HEK293 (cell line): ENCODE data around the gene TNXB.
A peak's percentile ranks its signal among the peaks of the same experiment; 100 is the strongest.

Experiments used
- CTCF ChIA-PET: fragments of 350-600 bp; formaldehyde crosslinking; extraction: SDS; loops from one replicate; lab custom pipeline; 2021; ENCODE audit warnings: antibody characterized with exemption; lab: Yijun Ruan, JAX
- POLR2A ChIA-PET: fragments of 300-600 bp; formaldehyde crosslinking; extraction: SDS; loops from one replicate; lab custom pipeline; 2020; ENCODE audit warnings: antibody characterized with exemption, inconsistent platforms; lab: Yijun Ruan, JAX
- H3K27ac ChIP-seq: fragments of 200-500 bp; sonication (Bioruptor generic); 2 replicates; pipeline ENCODE4 v1.5.1; 2014; ENCODE audit warnings: low read depth, low read length, control low read depth, inconsistent platforms; ENCODE audit errors: extremely low read depth
- H3K36me3 ChIP-seq, 2 experiments: fragments of 200-500 bp in 1 of 2; sonication (Bioruptor generic) in 1 of 2; 1 replicate in 1 of 2; 2 replicates in 1 of 2; pipeline ENCODE4 v1.5.1; 2014 to 2017; ENCODE audit warnings: inconsistent platforms in 2 of 2, low read length in 2 of 2; ENCODE audit not compliant: control insufficient read depth in 2 of 2, insufficient read depth in 1 of 2
- H3K4me1 ChIP-seq: fragments of 200-500 bp; sonication (Bioruptor generic); 2 replicates; pipeline ENCODE4 v1.5.1; 2014; ENCODE audit warnings: mild to moderate bottlenecking, low read length, inconsistent platforms; ENCODE audit not compliant: control insufficient read depth, insufficient read depth
- H3K4me3 ChIP-seq: 2 replicates; pipeline ENCODE4 v1.5.1; 2011; ENCODE audit warnings: low read depth, mild to moderate bottlenecking, control low read depth, low read length, moderate library complexity
- H3K9me3 ChIP-seq: fragments of 200-500 bp; sonication (Bioruptor generic); 2 replicates; pipeline ENCODE4 v1.5.1; 2014; ENCODE audit warnings: low read depth, low read length, inconsistent platforms; ENCODE audit not compliant: control insufficient read depth, insufficient read depth
- ELK4 ChIP-seq: IDR thresholded peaks from 2 replicates; pipeline ENCODE4 v1.6.1; 2011; ENCODE audit warnings: mild to moderate bottlenecking, low read depth, low read length, borderline replicate concordance
- FEZF1 ChIP-seq: fragments of 450-650 bp; formaldehyde crosslinking; IDR thresholded peaks from 2 replicates; pipeline ENCODE4 v1.5.1; 2016; ENCODE audit warnings: missing biosample characterization, missing genetic modification characterization
- GFI1B ChIP-seq: fragments of 450-650 bp; formaldehyde crosslinking; IDR thresholded peaks from 2 replicates; pipeline ENCODE4 v1.5.1; 2016; ENCODE audit warnings: missing biosample characterization, missing genetic modification characterization
- KLF10 ChIP-seq: fragments of 450-650 bp; IDR thresholded peaks from 2 replicates; pipeline ENCODE4 v1.5.1; 2018; ENCODE audit warnings: missing biosample characterization, mild to moderate bottlenecking, missing genetic modification characterization
- MZF1 ChIP-seq: fragments of 450-650 bp; formaldehyde crosslinking; IDR thresholded peaks from 2 replicates; pipeline ENCODE4 v1.5.1; 2017; ENCODE audit warnings: missing biosample characterization, missing genetic modification characterization, borderline replicate concordance
- REPIN1 ChIP-seq: fragments of 450-650 bp; formaldehyde crosslinking; IDR thresholded peaks from 2 replicates; pipeline ENCODE4 v1.5.1; 2017; ENCODE audit warnings: missing biosample characterization, missing genetic modification characterization, low read depth
- TCF7L2 ChIP-seq: IDR thresholded peaks from 2 replicates; pipeline ENCODE4 v1.6.1; 2011; ENCODE audit warnings: low read depth, mild to moderate bottlenecking, inconsistent platforms, low read length, moderate library complexity, borderline replicate concordance
- ZBTB17 ChIP-seq: fragments of 450-650 bp; formaldehyde crosslinking; IDR thresholded peaks from 2 replicates; pipeline ENCODE4 v1.5.1; 2016; ENCODE audit warnings: missing biosample characterization, missing genetic modification characterization
- ZFP41 ChIP-seq: fragments of 450-650 bp; formaldehyde crosslinking; IDR thresholded peaks from 2 replicates; pipeline ENCODE4 v1.5.1; 2016; ENCODE audit warnings: missing biosample characterization, missing genetic modification characterization, borderline replicate concordance
- ZIC2 ChIP-seq: fragments of 450-650 bp; formaldehyde crosslinking; IDR thresholded peaks from 2 replicates; pipeline ENCODE4 v1.5.1; 2016; ENCODE audit warnings: missing biosample characterization, missing genetic modification characterization
- ZNF2 ChIP-seq: fragments of 450-650 bp; formaldehyde crosslinking; IDR thresholded peaks from 2 replicates; pipeline ENCODE4 v1.5.1; 2016; ENCODE audit warnings: missing biosample characterization, missing genetic modification characterization
- ZNF214 ChIP-seq: fragments of 450-650 bp; formaldehyde crosslinking; IDR thresholded peaks from 2 replicates; pipeline ENCODE4 v1.5.1; 2017; ENCODE audit warnings: missing biosample characterization, mild to moderate bottlenecking, missing genetic modification characterization, borderline replicate concordance
- ZNF266 ChIP-seq: fragments of 450-650 bp; formaldehyde crosslinking; IDR thresholded peaks from 2 replicates; pipeline ENCODE4 v1.5.1; 2016; ENCODE audit warnings: missing biosample characterization, missing genetic modification characterization, low read depth
- ZNF366 ChIP-seq: fragments of 450-650 bp; formaldehyde crosslinking; conservative IDR thresholded peaks from 2 replicates; pipeline ENCODE4 v1.5.1; 2016; ENCODE audit warnings: missing biosample characterization, missing genetic modification characterization
- ZNF398 ChIP-seq: fragments of 450-650 bp; formaldehyde crosslinking; IDR thresholded peaks from 2 replicates; pipeline ENCODE4 v1.5.1; 2017; ENCODE audit warnings: missing biosample characterization, missing genetic modification characterization
- ZNF529 ChIP-seq: fragments of 450-650 bp; formaldehyde crosslinking; IDR thresholded peaks from 2 replicates; pipeline ENCODE4 v1.5.1; 2017; ENCODE audit warnings: missing genetic modification characterization, missing biosample characterization; ENCODE audit not compliant: insufficient replicate concordance
- ZNF785 ChIP-seq: fragments of 450-650 bp; formaldehyde crosslinking; IDR thresholded peaks from 2 replicates; pipeline ENCODE4 v1.5.1; 2016; ENCODE audit warnings: missing biosample characterization, missing genetic modification characterization
- ZSCAN5A ChIP-seq: fragments of 450-650 bp; formaldehyde crosslinking; IDR thresholded peaks from 2 replicates; pipeline ENCODE4 v1.5.1; 2016; ENCODE audit warnings: missing biosample characterization, missing genetic modification characterization
- ZXDB ChIP-seq: fragments of 450-650 bp; formaldehyde crosslinking; IDR thresholded peaks from 2 replicates; pipeline ENCODE4 v1.5.1; 2016; ENCODE audit warnings: missing biosample characterization, missing genetic modification characterization
- TF ChIP-seq, protein P1 (sequence below): fragments of 450-650 bp; formaldehyde crosslinking; IDR thresholded peaks from 2 replicates; pipeline ENCODE4 v1.5.1; 2016; ENCODE audit warnings: missing biosample characterization, missing genetic modification characterization
- TF ChIP-seq, protein P2 (sequence below): fragments of 450-650 bp; formaldehyde crosslinking; IDR thresholded peaks from 2 replicates; pipeline ENCODE4 v1.5.1; 2017; ENCODE audit warnings: missing biosample characterization, missing genetic modification characterization
- TF ChIP-seq, protein P3 (sequence below): fragments of 450-650 bp; formaldehyde crosslinking; conservative IDR thresholded peaks from 2 replicates; pipeline ENCODE4 v1.5.1; 2016; ENCODE audit warnings: low read depth, missing biosample characterization, missing genetic modification characterization
- TF ChIP-seq, protein P4 (sequence below): fragments of 450-650 bp; formaldehyde crosslinking; IDR thresholded peaks from 2 replicates; pipeline ENCODE4 v1.5.1; 2016; ENCODE audit warnings: missing biosample characterization, missing genetic modification characterization

TNXB gene

GRCh38 chr6:32073101-32073500, 36.0 kb downstream of the TNXB start:
- no peaks in the 10 kb centered on the region for H3K4me1 ChIP-seq
- H3K27ac ChIP-seq, result no peak overlapping the region
- H3K9me3 ChIP-seq, result no peaks in the 10 kb centered on the region
- CTCF ChIA-PET, result interaction anchor here (0.8 to 1.4 kb wide), 2 partner anchors 11 to 25 kb away, joined by 3 to 5 read pairs; no protein-coding TSS in a partner anchor
- no peak overlapping the region for H3K4me3 ChIP-seq
- POLR2A ChIA-PET, result no interaction called here
- H3K36me3 ChIP-seq, result no peaks in the 10 kb centered on the region
- TF ChIP-seq, protein P1, sequence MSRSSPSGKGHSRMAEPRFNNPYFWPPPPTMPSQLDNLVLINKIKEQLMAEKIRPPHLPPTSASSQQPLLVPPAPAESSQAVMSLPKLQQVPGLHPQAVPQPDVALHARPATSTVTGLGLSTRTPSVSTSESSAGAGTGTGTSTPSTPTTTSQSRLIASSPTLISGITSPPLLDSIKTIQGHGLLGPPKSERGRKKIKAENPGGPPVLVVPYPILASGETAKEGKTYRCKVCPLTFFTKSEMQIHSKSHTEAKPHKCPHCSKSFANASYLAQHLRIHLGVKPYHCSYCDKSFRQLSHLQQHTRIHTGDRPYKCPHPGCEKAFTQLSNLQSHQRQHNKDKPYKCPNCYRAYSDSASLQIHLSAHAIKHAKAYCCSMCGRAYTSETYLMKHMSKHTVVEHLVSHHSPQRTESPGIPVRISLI (tag by site-specific recombination), result no peak
- TF ChIP-seq ZFP41 (tag by site-specific recombination), result no peak
- TF ChIP-seq, protein P2, sequence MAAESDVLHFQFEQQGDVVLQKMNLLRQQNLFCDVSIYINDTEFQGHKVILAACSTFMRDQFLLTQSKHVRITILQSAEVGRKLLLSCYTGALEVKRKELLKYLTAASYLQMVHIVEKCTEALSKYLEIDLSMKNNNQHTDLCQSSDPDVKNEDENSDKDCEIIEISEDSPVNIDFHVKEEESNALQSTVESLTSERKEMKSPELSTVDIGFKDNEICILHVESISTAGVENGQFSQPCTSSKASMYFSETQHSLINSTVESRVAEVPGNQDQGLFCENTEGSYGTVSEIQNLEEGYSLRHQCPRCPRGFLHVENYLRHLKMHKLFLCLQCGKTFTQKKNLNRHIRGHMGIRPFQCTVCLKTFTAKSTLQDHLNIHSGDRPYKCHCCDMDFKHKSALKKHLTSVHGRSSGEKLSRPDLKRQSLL, result no peak
- TF ChIP-seq ZNF214 (tag by site-specific recombination), result no peak
- TF ChIP-seq ZNF398 (tag by site-specific recombination), result 0 out of 2 replicates have a peak, but pooled peaks have one; percentile 20
- TF ChIP-seq REPIN1 (tag by site-specific recombination), result no peak
- no peak for TF ChIP-seq ZNF2 (tag by site-specific recombination)
- TF ChIP-seq FEZF1 (tag by site-specific recombination), result no peak
- no peak for TF ChIP-seq ZNF785 (tag by site-specific recombination)
- TF ChIP-seq GFI1B (tag by site-specific recombination), result no peak
- TF ChIP-seq KLF10 (tag by site-specific recombination), result no peak
- TF ChIP-seq ELK4, result no peak
- no peak for TF ChIP-seq ZNF366 (tag by site-specific recombination)
- peak; percentile 98 for TF ChIP-seq ZIC2
- peak; percentile 66; the same call in 1 of the 2 replicates for TF ChIP-seq ZBTB17 (tag by site-specific recombination)
- TF ChIP-seq, protein P3, sequence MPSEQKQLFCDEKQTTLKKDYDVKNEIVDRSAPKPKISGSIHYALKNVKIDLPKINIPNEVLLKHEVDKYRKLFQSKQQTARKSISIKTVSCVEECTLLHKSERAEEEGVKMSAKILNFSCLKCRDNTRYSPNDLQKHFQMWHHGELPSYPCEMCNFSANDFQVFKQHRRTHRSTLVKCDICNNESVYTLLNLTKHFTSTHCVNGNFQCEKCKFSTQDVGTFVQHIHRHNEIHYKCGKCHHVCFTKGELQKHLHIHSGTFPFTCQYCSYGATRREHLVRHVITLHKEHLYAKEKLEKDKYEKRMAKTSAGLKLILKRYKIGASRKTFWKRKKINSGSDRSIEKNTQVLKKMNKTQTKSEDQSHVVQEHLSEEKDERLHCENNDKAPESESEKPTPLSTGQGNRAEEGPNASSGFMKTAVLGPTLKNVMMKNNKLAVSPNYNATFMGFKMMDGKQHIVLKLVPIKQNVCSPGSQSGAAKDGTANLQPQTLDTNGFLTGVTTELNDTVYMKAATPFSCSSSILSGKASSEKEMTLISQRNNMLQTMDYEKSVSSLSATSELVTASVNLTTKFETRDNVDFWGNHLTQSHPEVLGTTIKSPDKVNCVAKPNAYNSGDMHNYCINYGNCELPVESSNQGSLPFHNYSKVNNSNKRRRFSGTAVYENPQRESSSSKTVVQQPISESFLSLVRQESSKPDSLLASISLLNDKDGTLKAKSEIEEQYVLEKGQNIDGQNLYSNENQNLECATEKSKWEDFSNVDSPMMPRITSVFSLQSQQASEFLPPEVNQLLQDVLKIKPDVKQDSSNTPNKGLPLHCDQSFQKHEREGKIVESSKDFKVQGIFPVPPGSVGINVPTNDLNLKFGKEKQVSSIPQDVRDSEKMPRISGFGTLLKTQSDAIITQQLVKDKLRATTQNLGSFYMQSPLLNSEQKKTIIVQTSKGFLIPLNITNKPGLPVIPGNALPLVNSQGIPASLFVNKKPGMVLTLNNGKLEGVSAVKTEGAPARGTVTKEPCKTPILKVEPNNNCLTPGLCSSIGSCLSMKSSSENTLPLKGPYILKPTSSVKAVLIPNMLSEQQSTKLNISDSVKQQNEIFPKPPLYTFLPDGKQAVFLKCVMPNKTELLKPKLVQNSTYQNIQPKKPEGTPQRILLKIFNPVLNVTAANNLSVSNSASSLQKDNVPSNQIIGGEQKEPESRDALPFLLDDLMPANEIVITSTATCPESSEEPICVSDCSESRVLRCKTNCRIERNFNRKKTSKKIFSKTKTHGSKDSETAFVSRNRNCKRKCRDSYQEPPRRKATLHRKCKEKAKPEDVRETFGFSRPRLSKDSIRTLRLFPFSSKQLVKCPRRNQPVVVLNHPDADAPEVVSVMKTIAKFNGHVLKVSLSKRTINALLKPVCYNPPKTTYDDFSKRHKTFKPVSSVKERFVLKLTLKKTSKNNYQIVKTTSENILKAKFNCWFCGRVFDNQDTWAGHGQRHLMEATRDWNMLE (tag by site-specific recombination), result no peak
- no peak for TF ChIP-seq ZSCAN5A
- TF ChIP-seq, protein P4, sequence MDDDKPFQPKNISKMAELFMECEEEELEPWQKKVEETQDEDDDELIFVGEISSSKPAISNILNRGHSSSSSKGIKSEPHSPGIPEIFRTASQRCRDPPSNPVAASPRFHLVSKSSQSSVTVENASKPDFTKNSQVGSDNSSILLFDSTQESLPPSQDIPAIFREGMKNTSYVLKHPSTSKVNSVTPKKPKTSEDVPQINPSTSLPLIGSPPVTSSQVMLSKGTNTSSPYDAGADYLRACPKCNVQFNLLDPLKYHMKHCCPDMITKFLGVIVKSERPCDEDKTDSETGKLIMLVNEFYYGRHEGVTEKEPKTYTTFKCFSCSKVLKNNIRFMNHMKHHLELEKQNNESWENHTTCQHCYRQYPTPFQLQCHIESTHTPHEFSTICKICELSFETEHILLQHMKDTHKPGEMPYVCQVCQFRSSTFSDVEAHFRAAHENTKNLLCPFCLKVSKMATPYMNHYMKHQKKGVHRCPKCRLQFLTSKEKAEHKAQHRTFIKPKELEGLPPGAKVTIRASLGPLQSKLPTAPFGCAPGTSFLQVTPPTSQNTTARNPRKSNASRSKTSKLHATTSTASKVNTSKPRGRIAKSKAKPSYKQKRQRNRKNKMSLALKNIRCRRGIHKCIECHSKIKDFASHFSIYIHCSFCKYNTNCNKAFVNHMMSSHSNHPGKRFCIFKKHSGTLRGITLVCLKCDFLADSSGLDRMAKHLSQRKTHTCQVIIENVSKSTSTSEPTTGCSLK (tag by site-specific recombination), result no peak
- TF ChIP-seq MZF1, result no peak
- TF ChIP-seq ZXDB (tag by site-specific recombination), result no peak
- TF ChIP-seq ZNF266 (tag by site-specific recombination), result no peak
- no peak for TF ChIP-seq ZNF529 (tag by site-specific recombination)
- no peak for TF ChIP-seq TCF7L2
